Dermis microvascular lymphatic vessel endothelial cell (primary cell): ENCODE measurements around the gene PRND. TPM values are rescaled to one million over a fixed set of nuclear protein-coding genes. Genes with fewer than 3 reads are reported as not detected.

Source experiments
- total RNA-seq: library from RNA; depleted of rRNA; stranded (reverse); fragments of >200 nt; gene quantifications from 2 replicates; pipeline ENCODE4 v1.2.1, GENCODE V29; 2014

Gene PRND
- total RNA-seq, 1 donor from 2014 or later: 1.9 TPM

Other genes starting within 250 kb of the PRND start
- gene PRNP, start 35.5 kb upstream of the PRND start, total RNA-seq: 53.9 and 76.0 TPM in 2 replicates
- 111 and 115 TPM in 2 replicates for gene RASSF2, start 101.7 kb downstream of the PRND start, total RNA-seq